Epithelial cell of proximal tubule (primary cell): ENCODE data around the gene B3GNT9. TPM values are rescaled to one million over a fixed set of nuclear protein-coding genes. Genes with fewer than 3 reads are reported as not detected.

Source experiments
- DNase-seq: peaks from one replicate; pipeline ENCODE4 v3.0.0-alpha.2; 2011; ENCODE audit warnings: low read depth
- H3K4me3 ChIP-seq: 2 replicates; pipeline ENCODE4 v1.5.1; 2011; ENCODE audit warnings: low read depth, mild to moderate bottlenecking, low read length
- total RNA-seq: library from RNA; depleted of rRNA; stranded (reverse); fragments of >200 nt; gene quantifications from 2 replicates; pipeline ENCODE4 v1.2.3, GENCODE V29; 2015
- TF ChIP-seq, protein P1 (sequence below): conservative IDR thresholded peaks from 2 replicates; pipeline ENCODE4 v1.5.1; 2012; ENCODE audit warnings: low read depth, mild to moderate bottlenecking, low read length

B3GNT9 gene
- total RNA-seq, 1 donor from 2014 or later: 1.0 TPM

DNA sequence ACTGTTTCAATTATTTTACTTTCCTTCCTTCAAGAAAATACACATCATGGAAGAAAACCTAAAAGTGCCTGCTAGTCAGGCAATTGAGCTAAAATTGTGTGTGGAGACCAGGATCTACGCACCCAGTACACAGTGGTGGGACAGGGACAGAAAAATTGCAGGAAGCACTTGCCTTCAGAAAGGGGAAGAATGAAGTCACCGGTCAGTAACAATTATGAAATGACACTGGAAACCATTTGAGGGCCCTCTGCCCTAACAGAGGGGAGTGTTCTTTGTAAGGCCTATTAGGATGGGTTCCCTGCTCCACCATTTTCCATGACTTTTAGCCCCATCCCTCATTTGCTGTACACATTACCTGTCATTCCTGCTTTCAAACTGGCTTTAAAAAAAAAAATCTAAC lies 45.6 kb downstream of the B3GNT9 start:
- TF ChIP-seq, protein P1, sequence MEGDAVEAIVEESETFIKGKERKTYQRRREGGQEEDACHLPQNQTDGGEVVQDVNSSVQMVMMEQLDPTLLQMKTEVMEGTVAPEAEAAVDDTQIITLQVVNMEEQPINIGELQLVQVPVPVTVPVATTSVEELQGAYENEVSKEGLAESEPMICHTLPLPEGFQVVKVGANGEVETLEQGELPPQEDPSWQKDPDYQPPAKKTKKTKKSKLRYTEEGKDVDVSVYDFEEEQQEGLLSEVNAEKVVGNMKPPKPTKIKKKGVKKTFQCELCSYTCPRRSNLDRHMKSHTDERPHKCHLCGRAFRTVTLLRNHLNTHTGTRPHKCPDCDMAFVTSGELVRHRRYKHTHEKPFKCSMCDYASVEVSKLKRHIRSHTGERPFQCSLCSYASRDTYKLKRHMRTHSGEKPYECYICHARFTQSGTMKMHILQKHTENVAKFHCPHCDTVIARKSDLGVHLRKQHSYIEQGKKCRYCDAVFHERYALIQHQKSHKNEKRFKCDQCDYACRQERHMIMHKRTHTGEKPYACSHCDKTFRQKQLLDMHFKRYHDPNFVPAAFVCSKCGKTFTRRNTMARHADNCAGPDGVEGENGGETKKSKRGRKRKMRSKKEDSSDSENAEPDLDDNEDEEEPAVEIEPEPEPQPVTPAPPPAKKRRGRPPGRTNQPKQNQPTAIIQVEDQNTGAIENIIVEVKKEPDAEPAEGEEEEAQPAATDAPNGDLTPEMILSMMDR: no peak
- no peak for DNase-seq
- no peak overlapping the region for H3K4me3 ChIP-seq

DNA sequence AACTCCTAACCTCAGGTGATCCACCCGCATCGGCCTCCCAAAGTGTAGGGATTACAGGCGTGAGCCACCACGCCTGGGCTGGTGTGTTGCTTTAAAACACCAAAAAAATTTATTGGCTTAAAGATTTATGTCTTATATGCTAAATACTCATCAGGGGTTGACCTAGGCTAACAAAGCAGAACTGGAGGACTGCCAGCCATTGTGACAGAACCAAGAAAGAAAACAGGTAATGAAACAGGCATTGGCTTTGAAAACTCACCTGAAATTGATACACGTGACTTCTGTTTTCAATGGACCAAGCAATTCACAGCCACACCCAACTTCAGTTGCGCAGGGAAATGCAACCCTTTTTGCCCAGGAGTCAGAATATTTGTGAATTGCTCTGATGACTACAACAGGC lies 46.0 kb downstream of the B3GNT9 start:
- TF ChIP-seq, protein P1: no peak
- no peak overlapping the region for H3K4me3 ChIP-seq
- no peak for DNase-seq

DNA sequence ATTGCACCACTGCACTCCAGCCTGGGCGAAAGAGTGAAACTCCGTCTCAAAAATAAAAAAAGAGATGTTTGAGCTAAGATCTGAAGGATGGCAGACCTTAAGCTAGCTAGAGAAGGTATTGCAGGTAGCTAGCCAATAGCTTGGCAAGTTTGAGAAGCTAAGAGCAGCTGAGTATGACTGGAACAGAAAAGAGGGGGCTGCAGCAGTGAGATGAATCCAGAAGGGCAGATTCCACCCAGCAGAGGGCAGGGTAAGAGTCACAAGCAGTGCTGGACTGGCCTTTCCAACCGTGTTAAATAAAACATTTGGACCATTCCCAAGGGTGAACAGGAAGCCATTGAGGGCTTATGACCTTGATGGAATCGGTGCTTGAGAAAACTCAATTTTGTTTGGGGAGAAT lies 46.7 kb downstream of the B3GNT9 start:
- no peak overlapping the region for H3K4me3 ChIP-seq
- TF ChIP-seq, protein P1: peak; percentile 77
- no peak for DNase-seq

DNA sequence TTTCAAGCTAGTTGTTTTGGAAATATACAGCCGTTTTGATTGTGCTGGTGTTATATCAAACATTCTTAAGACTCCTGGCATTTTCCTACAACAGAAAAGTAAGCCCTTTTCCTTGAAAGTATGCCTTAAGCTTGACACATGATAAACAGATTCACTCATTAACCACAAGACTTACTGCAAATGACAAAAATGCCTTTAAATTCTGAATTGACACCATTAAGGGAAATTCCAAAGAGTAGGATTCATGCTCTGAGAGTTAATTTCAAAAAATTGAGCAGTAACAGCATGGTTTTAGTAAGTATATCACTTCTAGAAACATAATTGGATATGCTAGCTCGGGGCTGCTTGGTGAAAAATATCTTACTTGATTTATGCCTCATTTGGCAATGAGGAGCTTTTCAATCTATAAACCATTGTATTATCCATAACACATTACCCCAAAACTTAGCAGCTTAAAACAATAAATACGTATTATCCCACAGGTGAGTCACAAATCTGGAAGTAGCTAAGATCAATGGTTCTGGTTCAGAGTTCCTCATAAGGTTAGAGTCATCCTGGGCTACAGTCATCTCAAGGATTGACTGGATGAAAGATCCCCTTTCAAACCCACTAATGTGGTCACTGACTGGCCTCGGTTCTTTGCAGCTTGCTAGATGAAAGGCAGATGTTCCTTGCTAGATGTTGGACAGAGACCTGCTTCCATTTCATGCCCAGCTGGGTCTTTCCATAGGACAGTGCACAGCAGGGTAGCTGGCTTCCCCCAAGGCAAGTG lies 49.3 kb downstream of the B3GNT9 start:
- TF ChIP-seq, protein P1: no peak
- DNase-seq: no peak
- H3K4me3 ChIP-seq: no peak overlapping the region

DNA sequence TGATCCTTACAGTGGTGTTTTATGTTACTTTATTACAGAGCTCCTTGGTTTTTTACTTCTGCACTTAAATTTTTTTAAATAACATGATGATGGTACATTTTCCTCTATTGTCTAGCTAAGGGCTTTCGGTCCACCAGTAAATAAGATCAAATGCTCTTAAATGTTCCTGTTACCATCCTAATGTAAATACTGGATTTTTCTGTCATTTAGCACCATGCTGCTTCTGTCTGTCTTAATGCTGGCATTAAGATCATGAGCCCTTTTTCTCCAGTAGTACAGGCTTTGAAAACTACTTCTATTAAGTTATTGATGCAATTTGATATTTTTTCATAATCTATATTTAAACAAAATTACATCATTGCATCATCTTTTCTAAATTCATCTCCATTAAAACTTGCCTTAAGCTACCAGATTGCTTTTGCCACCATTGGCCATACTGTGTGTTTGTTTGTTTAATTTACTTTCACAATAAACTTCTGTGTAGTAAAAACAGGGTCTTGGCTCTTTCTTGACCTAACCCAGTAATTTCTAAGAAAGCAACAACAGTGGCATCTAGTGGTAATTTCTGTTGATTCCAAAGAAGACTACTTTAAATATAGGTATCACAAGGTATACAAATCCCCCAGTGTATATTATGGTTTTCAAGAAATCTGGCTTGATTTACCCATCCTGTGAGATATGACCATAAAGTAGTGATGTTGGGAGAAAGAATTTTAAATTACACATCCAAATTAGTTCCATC lies 50.1 kb downstream of the B3GNT9 start:
- H3K4me3 ChIP-seq: no peak overlapping the region
- TF ChIP-seq, protein P1: peak; percentile 45
- no peak for DNase-seq

DNA sequence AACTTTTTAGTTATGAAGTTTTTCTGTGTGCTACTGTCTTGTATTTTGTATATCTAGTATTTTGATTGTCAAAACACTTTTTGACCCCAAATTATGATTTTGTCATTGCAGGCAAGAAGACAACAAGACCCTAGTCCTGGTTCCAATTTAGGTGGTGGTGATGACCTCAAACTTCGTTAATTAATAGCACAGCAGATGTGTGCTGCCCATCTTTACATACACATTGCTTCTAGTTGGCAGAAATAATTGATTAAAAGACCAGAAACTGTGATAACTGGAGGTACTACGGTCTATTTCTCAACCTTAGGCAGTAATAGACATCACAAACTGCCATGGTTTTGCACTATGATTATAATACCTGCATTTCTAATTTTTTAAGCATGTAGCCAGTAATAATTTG lies 52.2 kb downstream of the B3GNT9 start:
- DNase-seq: no peak
- TF ChIP-seq, protein P1: no peak
- no peak overlapping the region for H3K4me3 ChIP-seq

Other genes with a start within 250 kb of the B3GNT9 start
- gene CDH16, start 232.1 kb downstream of the B3GNT9 start, total RNA-seq: 0.14 and 0.81 TPM in 2 replicates
- gene RRAD, start 225.5 kb downstream of the B3GNT9 start, total RNA-seq: 6.5 and 40.2 TPM in 2 replicates
- 123 and 178 TPM in 2 replicates for gene CIAO2B, start 216.6 kb downstream of the B3GNT9 start, total RNA-seq
- gene CES2, start 215.5 kb downstream of the B3GNT9 start, total RNA-seq: 10.9 and 20.9 TPM in 2 replicates
- gene CES3, start 189.7 kb downstream of the B3GNT9 start, total RNA-seq: 0.75 TPM in 1 of 2 replicates, not detected in the other
- 0.52 and 2.0 TPM in 2 replicates for gene CES4A, start 162.4 kb downstream of the B3GNT9 start, total RNA-seq
- 74.9 and 178 TPM in 2 replicates for gene CBFB, start 121.8 kb downstream of the B3GNT9 start, total RNA-seq
- gene PHAF1, start 41.1 kb downstream of the B3GNT9 start, total RNA-seq: 14.7 and 16.4 TPM in 2 replicates
- 17.6 and 30.6 TPM in 2 replicates for gene TRADD, start 8.9 kb upstream of the B3GNT9 start, total RNA-seq
- gene FBXL8, start 9.0 kb upstream of the B3GNT9 start, total RNA-seq: 4.9 and 12.3 TPM in 2 replicates
- 0.14 and 0.63 TPM in 2 replicates for gene HSF4, start 13.7 kb upstream of the B3GNT9 start, total RNA-seq
- gene NOL3, start 19.5 kb upstream of the B3GNT9 start, total RNA-seq: 12.5 and 39.4 TPM in 2 replicates
- gene MATCAP1, start 33.0 kb upstream of the B3GNT9 start, total RNA-seq: 5.1 and 11.4 TPM in 2 replicates
- 1.2 TPM in 1 of 2 replicates, not detected in the other for gene EXOC3L1, start 39.1 kb upstream of the B3GNT9 start, total RNA-seq
- 78.9 and 108 TPM in 2 replicates for gene E2F4, start 41.2 kb upstream of the B3GNT9 start, total RNA-seq
- 4.0 and 11.0 TPM in 2 replicates for gene ELMO3, start 48.1 kb upstream of the B3GNT9 start, total RNA-seq
- gene TMEM208, start 76.1 kb upstream of the B3GNT9 start, total RNA-seq: 49.0 and 54.8 TPM in 2 replicates
- gene FHOD1, start 96.5 kb upstream of the B3GNT9 start, total RNA-seq: 16.4 and 20.1 TPM in 2 replicates
- gene SLC9A5, start 98.0 kb upstream of the B3GNT9 start, total RNA-seq: 0.14 and 0.23 TPM in 2 replicates
- gene PLEKHG4, start 128.5 kb upstream of the B3GNT9 start, total RNA-seq: 6.6 and 10.2 TPM in 2 replicates
- 0.14 and 0.35 TPM in 2 replicates for gene KCTD19, start 175.7 kb upstream of the B3GNT9 start, total RNA-seq
- gene LRRC36, start 175.8 kb upstream of the B3GNT9 start, total RNA-seq: 0.07 and 0.52 TPM in 2 replicates
- 0.36 TPM in 1 of 2 replicates, not detected in the other for gene TPPP3, start 242.5 kb upstream of the B3GNT9 start, total RNA-seq